AG10803 (cell line): ENCODE data around the gene CTDP1.

ENCODE experiments used
- DNase-seq: peaks from one replicate; pipeline ENCODE4 v3.0.0; 2010; ENCODE audit warnings: low read depth
- H3K4me3 ChIP-seq: 2 replicates; pipeline ENCODE4 v1.5.1; 2011; ENCODE audit warnings: mild to moderate bottlenecking, low read length, control low read depth
- CTCF ChIP-seq: conservative IDR thresholded peaks from 2 replicates; pipeline ENCODE4 v1.5.1; 2011; ENCODE audit warnings: mild to moderate bottlenecking, low read length, control low read depth, inconsistent platforms

CTDP1 gene

GRCh38 chr18:79720359-79720733, 40.7 kb downstream of the CTDP1 start:
- DNase-seq: no peak
- TF ChIP-seq CTCF: no peak
- no peak overlapping the region for H3K4me3 ChIP-seq

- H3K4me3 ChIP-seq: no peak overlapping the region
- no peak for TF ChIP-seq CTCF
- DNase-seq: no peak
Measured at GRCh38 chr18:79723036-79723435, 43.4 kb downstream of the CTDP1 start.

GRCh38 chr18:79723628-79724027, 44.0 kb downstream of the CTDP1 start:
- no peak for TF ChIP-seq CTCF
- DNase-seq: no peak
- no peak overlapping the region for H3K4me3 ChIP-seq

- TF ChIP-seq CTCF: no peak
- DNase-seq: no peak
- no peak overlapping the region for H3K4me3 ChIP-seq
Measured at GRCh38 chr18:79724299-79725080, 44.9 kb downstream of the CTDP1 start.

GRCh38 chr18:79725486-79725885, 45.9 kb downstream of the CTDP1 start:
- TF ChIP-seq CTCF: no peak
- no peak overlapping the region for H3K4me3 ChIP-seq
- DNase-seq: no peak

- no peak for TF ChIP-seq CTCF
- H3K4me3 ChIP-seq: no peak overlapping the region
- no peak for DNase-seq
Measured at GRCh38 chr18:79726721-79727120, 47.1 kb downstream of the CTDP1 start.

- no peak for DNase-seq
- no peak overlapping the region for H3K4me3 ChIP-seq
- no peak for TF ChIP-seq CTCF
Measured at GRCh38 chr18:79727211-79727610, 47.6 kb downstream of the CTDP1 start.
